IMR-90 (cell line): ENCODE results near the gene TBC1D22A. TPM values are rescaled to one million over a fixed set of nuclear protein-coding genes. Genes with fewer than 3 reads are reported as not detected.
A peak's percentile ranks its signal among the peaks of the same experiment; 100 is the strongest.

Experiments
- ATAC-seq: fragments of 200-7000 bp; cut with Tn5 transposase; 2 replicates; pipeline ENCODE4 v1.9.1; 2020; ENCODE audit warnings: low read depth, mild to moderate bottlenecking, moderate library complexity
- BruUV-seq: library from RNA; stranded (reverse); fragments of 400-500 nt; replicated peaks from 2 replicates; lab custom pipeline; 2021; lab: Mats Ljungman, UMichigan
- CTCF ChIA-PET: fragments of 300-600 bp; formaldehyde crosslinking; extraction: SDS; loops from one replicate; lab custom pipeline; 2021; ENCODE audit warnings: antibody characterized with exemption; lab: Yijun Ruan, JAX
- POLR2A ChIA-PET: fragments of 300-600 bp; sonication (Branson Sonifier 250); formaldehyde crosslinking; loops from one replicate; lab custom pipeline; 2022; ENCODE audit warnings: antibody characterized with exemption; ENCODE audit not compliant: unreplicated experiment; lab: Charles Lee
- DNase-seq: peaks from one replicate; pipeline ENCODE4 v3.0.0; 2013
- H2AFZ ChIP-seq: replicated peaks from 2 replicates; pipeline ENCODE3; 2013; ENCODE audit warnings: low read length, mild to moderate bottlenecking; ENCODE audit not compliant: poor library complexity
- H2AK5ac ChIP-seq: 2 replicates; pipeline ENCODE4 v1.6.1; 2013; ENCODE audit warnings: low read depth, low read length, inconsistent platforms
- H2AK9ac ChIP-seq: replicated peaks from 2 replicates; pipeline ENCODE3; 2013; ENCODE audit warnings: mild to moderate bottlenecking, low read depth, low read length, moderate library complexity; ENCODE audit not compliant: poor library complexity
- H2BK120ac ChIP-seq: 2 replicates; pipeline ENCODE4 v1.6.1; 2013; ENCODE audit warnings: low read depth, low read length, inconsistent platforms
- H2BK15ac ChIP-seq: 3 replicates; pipeline ENCODE4 v1.6.1; 2013; ENCODE audit warnings: low read depth, low read length, inconsistent platforms
- H2BK20ac ChIP-seq: 2 replicates; pipeline ENCODE4 v1.6.1; 2013; ENCODE audit warnings: low read depth, mild to moderate bottlenecking, inconsistent platforms, low read length, moderate library complexity
- H2BK5ac ChIP-seq: 2 replicates; pipeline ENCODE4 v1.6.1; 2013; ENCODE audit warnings: mild to moderate bottlenecking, low read depth, low read length, inconsistent platforms; ENCODE audit not compliant: poor library complexity, severe bottlenecking
- H3K14ac ChIP-seq: replicated peaks from 2 replicates; pipeline ENCODE4 v1.6.1; 2013; ENCODE audit warnings: low read depth, low read length, inconsistent platforms
- H3K18ac ChIP-seq: 2 replicates; pipeline ENCODE4 v1.6.1; 2013; ENCODE audit warnings: low read depth, low read length, control low read depth
- H3K23ac ChIP-seq: 2 replicates; pipeline ENCODE4 v1.6.1; 2013; ENCODE audit warnings: low read depth, low read length, inconsistent platforms
- H3K27ac ChIP-seq: 2 replicates; pipeline ENCODE4 v1.5.1; 2013; ENCODE audit warnings: mild to moderate bottlenecking, control low read depth, low read length; ENCODE audit not compliant: insufficient read depth
- H3K27me3 ChIP-seq: 2 replicates; pipeline ENCODE4 v1.6.1; 2013; ENCODE audit warnings: low read length; ENCODE audit not compliant: control insufficient read depth, insufficient read depth
- H3K36me3 ChIP-seq: 2 replicates; pipeline ENCODE4 v1.6.1; 2013; ENCODE audit warnings: low read length, mixed read lengths; ENCODE audit not compliant: control insufficient read depth, insufficient read depth
- H3K4ac ChIP-seq: 2 replicates; pipeline ENCODE4 v1.6.1; 2013; ENCODE audit warnings: low read depth, low read length, inconsistent platforms
- H3K4me1 ChIP-seq: 2 replicates; pipeline ENCODE4 v1.6.1; 2013; ENCODE audit warnings: low read length, mixed read lengths; ENCODE audit not compliant: control insufficient read depth, insufficient read depth
- H3K4me2 ChIP-seq: 2 replicates; pipeline ENCODE4 v1.6.1; 2013; ENCODE audit warnings: low read depth, mild to moderate bottlenecking, control low read depth, low read length, moderate library complexity
- H3K4me3 ChIP-seq: 2 replicates; pipeline ENCODE4 v1.5.1; 2013; ENCODE audit warnings: low read depth, mild to moderate bottlenecking, control low read depth, low read length, moderate library complexity; ENCODE audit not compliant: insufficient read depth
- H3K56ac ChIP-seq: 2 replicates; pipeline ENCODE4 v1.6.1; 2013; ENCODE audit warnings: low read length, inconsistent platforms; ENCODE audit not compliant: insufficient read depth; ENCODE audit errors: extremely low read depth
- H3K79me1 ChIP-seq, 2 experiments: 2 replicates each; pipeline ENCODE4 v1.6.1; 2013; ENCODE audit warnings: low read length in 2 of 2, inconsistent platforms in 1 of 2, low read depth in 1 of 2
- H3K9ac ChIP-seq: 2 replicates; pipeline ENCODE4 v1.6.1; 2013; ENCODE audit warnings: low read depth, low read length, control low read depth
- H3K9me1 ChIP-seq: 2 replicates; pipeline ENCODE4 v1.6.1; 2013; ENCODE audit warnings: low read length, inconsistent platforms; ENCODE audit not compliant: insufficient read depth
- H3K9me3 ChIP-seq: 2 replicates; pipeline ENCODE4 v1.6.1; 2013; ENCODE audit warnings: low read length; ENCODE audit not compliant: control insufficient read depth, insufficient read depth
- H4K20me1 ChIP-seq: 2 replicates; pipeline ENCODE4 v1.6.1; 2013; ENCODE audit warnings: low read length, inconsistent platforms; ENCODE audit not compliant: insufficient read depth
- H4K5ac ChIP-seq: 2 replicates; pipeline ENCODE4 v1.6.1; 2013; ENCODE audit warnings: mild to moderate bottlenecking, low read depth, low read length, control low read depth
- H4K8ac ChIP-seq, 2 experiments: 2 replicates each; pipeline ENCODE4 v1.6.1; 2013; ENCODE audit warnings: low read depth in 2 of 2, low read length in 2 of 2, control low read depth in 1 of 2, inconsistent platforms in 1 of 2
- H4K91ac ChIP-seq: 2 replicates; pipeline ENCODE4 v1.6.1; 2013; ENCODE audit warnings: low read depth, low read length, inconsistent platforms; ENCODE audit not compliant: insufficient read depth
- BHLHE40 ChIP-seq: fragments of 150-350 bp; IDR thresholded peaks from 2 replicates; pipeline ENCODE4 v1.6.1; 2016; ENCODE audit warnings: mild to moderate bottlenecking, low read depth, low read length
- FOS ChIP-seq: fragments of 150-350 bp; IDR thresholded peaks from 2 replicates; pipeline ENCODE4 v1.6.1; 2016; ENCODE audit warnings: low read depth, low read length
- MAFK ChIP-seq: IDR thresholded peaks from 2 replicates; pipeline ENCODE4 v1.6.1; 2012; ENCODE audit warnings: low read depth, low read length, improper control_type of control experiment
- MAZ ChIP-seq: IDR thresholded peaks from 2 replicates; pipeline ENCODE4 v1.6.1; 2012; ENCODE audit warnings: low read depth, mild to moderate bottlenecking, low read length, improper control_type of control experiment, moderate library complexity, borderline replicate concordance
- RAD21 ChIP-seq: IDR thresholded peaks from 2 replicates; pipeline ENCODE4 v1.6.1; 2012; ENCODE audit warnings: low read length, improper control_type of control experiment
- RCOR1 ChIP-seq: IDR thresholded peaks from 2 replicates; pipeline ENCODE4 v1.6.1; 2012; ENCODE audit warnings: mild to moderate bottlenecking, low read length, improper control_type of control experiment; ENCODE audit not compliant: insufficient replicate concordance
- WGBS, 2 experiments: methylation state at CpG; one replicate each; pipeline versions ENCODE4 v1.1.5 to v1.1.7; 2013; ENCODE audit warnings: missing lambda C conversion rate in 2 of 2; ENCODE audit not compliant: insufficient read length in 1 of 2; ENCODE audit errors: extremely low coverage in 2 of 2; 5-methylcytosine and 5-hydroxymethylcytosine counted together
- dilution Hi-C: fragments of 300-500 bp; cut with HindIII; formaldehyde crosslinking; loops from one replicate; pipeline ENCODE4 v1.14.3; 2018; ENCODE audit warnings: low sequenced_read_pairs; ENCODE audit not compliant: unreplicated experiment
- in situ Hi-C: fragments of 300-500 bp; cut with MboI; formaldehyde crosslinking; loops from 3 replicates; pipeline ENCODE4 v1.14.3; 2019; ENCODE audit warnings: low sequenced_read_pairs, inconsistent platforms, mixed read lengths
- intact Hi-C: fragments of 100-400 bp; cut with micrococcal nuclease; formaldehyde crosslinking; loops from 2 replicates; pipeline ENCODE4 v1.10.0; 2022
- polyA plus RNA-seq, 3 experiments: library from polyadenylated mRNA; depleted of rRNA; stranded (reverse); fragments of >200 nt; gene quantifications; 2 replicates each; pipeline ENCODE4 v1.2.3, GENCODE V29; 2012; ENCODE audit warnings: low replicate concordance in 1 of 3
- total RNA-seq: library from RNA; depleted of rRNA; stranded (reverse); fragments of >200 nt; gene quantifications from 2 replicates; pipeline ENCODE4 v1.2.3, GENCODE V29; 2012
- TF ChIP-seq, protein P1 (sequence below): conservative IDR thresholded peaks from 2 replicates; pipeline ENCODE4 v1.5.1; 2012; ENCODE audit warnings: mild to moderate bottlenecking, low read depth, low read length, improper control_type of control experiment

Gene TBC1D22A
- total and polyA plus RNA-seq, 2 of the 4 experiments (the other 2 are of a cell fraction): 9.0 to 16.7 TPM

DNA sequence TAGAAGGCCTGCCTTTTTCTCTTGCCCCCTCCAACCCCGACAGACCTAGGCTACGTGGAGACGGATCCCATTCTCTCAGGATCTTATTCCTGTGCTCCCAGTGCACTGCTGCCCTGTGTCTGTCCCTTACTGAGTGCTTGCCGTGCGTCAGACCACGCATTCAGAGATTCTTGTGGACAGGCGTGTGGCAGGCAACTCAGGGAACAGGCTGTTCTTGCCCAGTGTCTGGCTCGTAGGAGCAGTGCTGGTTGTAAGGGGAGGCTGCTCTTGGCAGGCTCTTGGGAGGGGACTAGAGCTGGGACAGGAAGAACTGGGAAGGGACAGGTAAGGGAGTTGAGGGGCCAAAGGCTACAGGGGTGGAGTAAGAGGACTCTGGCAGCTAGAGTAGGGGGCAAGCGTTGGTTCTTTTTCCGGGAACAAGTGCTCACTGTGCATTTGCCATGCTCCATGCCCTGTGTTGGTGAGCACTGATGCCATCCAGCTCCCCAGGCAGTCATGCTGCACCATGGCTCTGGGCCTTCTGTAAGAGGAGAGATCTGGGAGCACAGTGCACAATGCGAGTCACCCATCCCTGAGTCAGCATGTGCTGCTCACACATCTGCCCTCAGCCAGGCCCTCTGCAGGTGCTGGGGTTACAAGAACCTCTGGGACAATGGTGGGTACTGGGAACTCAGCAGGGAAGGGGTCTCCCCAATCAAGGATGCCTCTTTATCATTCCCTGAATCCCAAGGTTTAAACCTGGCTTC is 119.1 kb downstream of the TBC1D22A start:
- Histone ChIP-seq H3K9me1 (peaks cover 12% of the 10 kb centered on the region; the same call in 1 of the 2 replicates), H3K9ac (no peak overlapping the region), H4K8ac (no peak overlapping the region), H3K14ac (no peak overlapping the region), H2BK5ac (no peak overlapping the region), H3K23ac (no peak overlapping the region), H3K79me1 (peaks cover 14 to 46% of the 10 kb centered on the region in 2 experiments), H2BK120ac (no peak overlapping the region), H3K4me2 (no peak overlapping the region), H2BK15ac (no peak overlapping the region), H2AK9ac (peak overlapping the region; percentile 45), H3K4me3 (no peak overlapping the region), H3K36me3 (peaks cover 4% of the 10 kb centered on the region), H2BK20ac (no peak overlapping the region), H4K20me1 (peaks cover 29% of the 10 kb centered on the region), H3K18ac (no peak overlapping the region), H3K27ac (no peak overlapping the region), H3K27me3 (no peaks in the 10 kb centered on the region), H2AFZ (peak overlapping the region; percentile 2), H3K4ac (no peak overlapping the region), H3K56ac (no peak overlapping the region), H4K5ac (no peak overlapping the region), H3K9me3 (no peaks in the 10 kb centered on the region), H2AK5ac (no peak overlapping the region), H3K4me1 (no peaks in the 10 kb centered on the region; the same call in 1 of the 2 replicates), H4K91ac (no peak overlapping the region)
- dilution Hi-C loops (no loop called here), in situ Hi-C loops (no loop called here), intact Hi-C loops (no loop called here)
- ATAC-seq (peak; percentile 83), DNase-seq (peak; percentile 73)
- TF ChIP-seq, protein P1, sequence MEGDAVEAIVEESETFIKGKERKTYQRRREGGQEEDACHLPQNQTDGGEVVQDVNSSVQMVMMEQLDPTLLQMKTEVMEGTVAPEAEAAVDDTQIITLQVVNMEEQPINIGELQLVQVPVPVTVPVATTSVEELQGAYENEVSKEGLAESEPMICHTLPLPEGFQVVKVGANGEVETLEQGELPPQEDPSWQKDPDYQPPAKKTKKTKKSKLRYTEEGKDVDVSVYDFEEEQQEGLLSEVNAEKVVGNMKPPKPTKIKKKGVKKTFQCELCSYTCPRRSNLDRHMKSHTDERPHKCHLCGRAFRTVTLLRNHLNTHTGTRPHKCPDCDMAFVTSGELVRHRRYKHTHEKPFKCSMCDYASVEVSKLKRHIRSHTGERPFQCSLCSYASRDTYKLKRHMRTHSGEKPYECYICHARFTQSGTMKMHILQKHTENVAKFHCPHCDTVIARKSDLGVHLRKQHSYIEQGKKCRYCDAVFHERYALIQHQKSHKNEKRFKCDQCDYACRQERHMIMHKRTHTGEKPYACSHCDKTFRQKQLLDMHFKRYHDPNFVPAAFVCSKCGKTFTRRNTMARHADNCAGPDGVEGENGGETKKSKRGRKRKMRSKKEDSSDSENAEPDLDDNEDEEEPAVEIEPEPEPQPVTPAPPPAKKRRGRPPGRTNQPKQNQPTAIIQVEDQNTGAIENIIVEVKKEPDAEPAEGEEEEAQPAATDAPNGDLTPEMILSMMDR: no peak
- peak; percentile 59; the same call in 1 of the 2 replicates for TF ChIP-seq BHLHE40
- TF ChIP-seq MAZ: no peak
- no peak for TF ChIP-seq RCOR1
- TF ChIP-seq MAFK: peak; percentile 63
- TF ChIP-seq RAD21: no peak
- TF ChIP-seq FOS: no peak
- BruUV-seq: no TSS peak
- CTCF ChIA-PET: no interaction called here
- 94% methylated on average over 10 of the region's 11 CpGs; no CpG with 5 or more reads in 1 of the 2 experiments for WGBS, 2 experiments
- POLR2A ChIA-PET: no interaction called here
